IPS-18c (cell line): ENCODE data around the gene DNAI2.

Source experiments
- H3K4me3 ChIP-seq: 2 replicates; pipeline ENCODE4 v1.7.0; 2013; ENCODE audit warnings: low read depth, mild to moderate bottlenecking, low read length, moderate library complexity; ENCODE audit not compliant: insufficient read depth
- H3K9me3 ChIP-seq: one replicate; pipeline ENCODE4 v1.6.1; 2013; ENCODE audit warnings: mild to moderate bottlenecking, low read length, moderate library complexity; ENCODE audit not compliant: control insufficient read depth, insufficient read depth

Gene DNAI2

GRCh38 chr17:74340470-74341023 is 66.5 kb downstream of the DNAI2 start:
- Histone ChIP-seq H3K9me3 (no peaks in the 10 kb centered on the region), H3K4me3 (no peak overlapping the region)

DNA sequence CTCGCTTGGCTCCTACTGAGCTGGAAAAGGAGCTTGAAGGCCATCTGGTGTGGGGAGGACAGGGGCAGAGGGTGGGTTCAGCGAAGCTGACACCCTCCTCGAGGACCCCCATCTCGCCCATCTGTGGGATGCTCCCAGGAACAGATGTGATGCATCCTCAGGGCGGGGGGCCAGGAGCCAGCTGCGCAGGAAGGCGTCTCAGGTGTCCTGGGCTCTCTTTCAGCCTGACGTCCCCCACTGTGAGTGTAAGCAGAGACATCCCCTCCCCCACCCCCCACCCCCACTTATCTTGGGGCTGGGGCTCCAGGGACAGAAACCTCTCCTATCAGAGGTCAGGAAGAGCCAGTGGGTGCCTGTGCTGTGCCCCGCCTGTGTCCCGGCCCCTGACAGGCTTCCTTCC is 68.2 kb downstream of the DNAI2 start:
- no peaks in the 10 kb centered on the region for H3K9me3 ChIP-seq
- no peak overlapping the region for H3K4me3 ChIP-seq

DNA sequence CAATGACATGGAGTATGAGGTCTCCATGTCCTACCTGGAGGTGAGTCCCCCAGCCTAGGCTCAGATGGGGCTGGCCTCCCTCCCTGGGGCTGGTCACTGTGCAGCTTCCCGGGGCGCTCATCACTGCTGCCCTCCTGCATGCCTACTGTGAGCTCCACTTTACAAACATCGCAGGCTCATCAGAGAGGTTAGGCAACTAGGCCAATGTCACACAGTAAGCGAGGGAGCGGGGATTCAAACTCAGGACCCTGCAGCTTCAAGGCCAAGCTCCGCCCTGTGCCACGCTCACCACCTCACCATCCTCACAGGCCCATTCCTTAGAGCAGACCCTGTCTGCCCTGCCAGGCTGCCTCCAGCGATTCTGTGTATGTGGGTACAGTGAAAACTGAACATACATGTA is 69.1 kb downstream of the DNAI2 start:
- Histone ChIP-seq H3K4me3 (no peak overlapping the region), H3K9me3 (no peaks in the 10 kb centered on the region)

- no peaks in the 10 kb centered on the region for H3K9me3 ChIP-seq
- H3K4me3 ChIP-seq: no peak overlapping the region
These were observed 69.7 kb downstream of the DNAI2 start for GRCh38 chr17:74343526-74344284.

DNA sequence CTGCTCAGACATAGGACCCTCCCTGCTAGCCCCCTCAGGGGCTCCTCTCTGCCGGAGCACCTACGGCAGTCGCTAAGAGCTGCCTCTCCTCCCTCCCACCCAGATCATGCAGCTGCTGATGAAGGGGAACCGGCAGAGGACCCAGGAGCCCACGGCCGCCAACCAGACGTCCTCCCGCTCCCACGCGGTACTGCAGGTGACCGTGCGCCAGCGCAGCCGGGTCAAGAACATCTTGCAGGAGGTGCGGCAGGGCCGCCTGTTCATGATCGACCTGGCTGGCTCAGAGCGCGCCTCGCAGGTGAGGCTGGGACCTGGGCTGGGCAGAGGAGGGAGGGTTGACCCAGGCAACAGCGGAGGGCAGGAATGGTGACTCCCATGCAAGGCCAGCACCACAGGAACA is 70.6 kb downstream of the DNAI2 start:
- no peaks in the 10 kb centered on the region for H3K9me3 ChIP-seq
- no peak overlapping the region for H3K4me3 ChIP-seq

DNA sequence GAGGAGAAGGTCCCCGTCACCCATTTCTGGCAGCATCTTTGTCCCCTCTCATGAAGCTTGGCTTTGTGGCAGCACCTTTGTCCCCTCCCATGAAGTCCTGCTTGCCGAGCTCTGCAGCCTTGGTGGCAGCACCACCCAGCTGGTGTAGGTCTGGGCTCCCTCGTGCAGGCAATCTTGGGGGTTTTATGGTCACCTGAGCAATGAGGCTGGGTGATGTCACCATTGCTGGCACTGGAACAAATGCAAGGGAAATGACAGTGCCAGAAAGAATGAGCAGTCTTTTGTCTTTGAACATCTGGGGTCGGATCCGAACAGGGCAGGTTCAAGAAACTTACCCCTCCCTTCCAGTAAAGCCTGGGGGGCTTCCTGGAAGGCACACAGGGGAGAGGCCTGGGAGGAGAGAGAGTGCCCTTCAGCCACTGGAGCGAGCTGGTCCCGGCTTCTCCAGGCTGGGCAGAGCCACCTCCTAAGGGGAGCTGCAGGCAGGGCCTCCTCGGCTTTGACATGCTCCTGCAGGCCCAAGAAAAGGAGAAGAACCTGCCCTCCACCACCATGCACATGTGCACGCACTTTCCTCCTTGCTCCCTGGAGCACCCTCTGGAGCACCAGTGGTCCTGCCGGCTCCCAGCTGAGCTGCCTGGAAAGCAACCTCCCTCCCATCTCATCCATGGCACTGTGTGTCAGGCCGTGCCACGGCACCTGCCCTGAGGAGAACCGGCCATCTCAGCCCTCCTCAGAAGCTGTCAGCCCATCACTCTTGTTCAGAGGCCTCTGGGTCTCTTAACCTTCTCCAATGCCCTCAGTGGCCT is 71.6 kb downstream of the DNAI2 start:
- Histone ChIP-seq H3K9me3 (no peaks in the 10 kb centered on the region), H3K4me3 (no peak overlapping the region)

- Histone ChIP-seq H3K4me3 (no peak overlapping the region), H3K9me3 (no peaks in the 10 kb centered on the region)
These were observed 73.6 kb downstream of the DNAI2 start for GRCh38 chr17:74347646-74348045.

- Histone ChIP-seq H3K4me3 (no peak overlapping the region), H3K9me3 (no peaks in the 10 kb centered on the region)
These were observed 75.1 kb downstream of the DNAI2 start for GRCh38 chr17:74349120-74349519.

- Histone ChIP-seq H3K9me3 (no peaks in the 10 kb centered on the region), H3K4me3 (no peak overlapping the region)
These were observed 76.5 kb downstream of the DNAI2 start for GRCh38 chr17:74350486-74350885.

DNA sequence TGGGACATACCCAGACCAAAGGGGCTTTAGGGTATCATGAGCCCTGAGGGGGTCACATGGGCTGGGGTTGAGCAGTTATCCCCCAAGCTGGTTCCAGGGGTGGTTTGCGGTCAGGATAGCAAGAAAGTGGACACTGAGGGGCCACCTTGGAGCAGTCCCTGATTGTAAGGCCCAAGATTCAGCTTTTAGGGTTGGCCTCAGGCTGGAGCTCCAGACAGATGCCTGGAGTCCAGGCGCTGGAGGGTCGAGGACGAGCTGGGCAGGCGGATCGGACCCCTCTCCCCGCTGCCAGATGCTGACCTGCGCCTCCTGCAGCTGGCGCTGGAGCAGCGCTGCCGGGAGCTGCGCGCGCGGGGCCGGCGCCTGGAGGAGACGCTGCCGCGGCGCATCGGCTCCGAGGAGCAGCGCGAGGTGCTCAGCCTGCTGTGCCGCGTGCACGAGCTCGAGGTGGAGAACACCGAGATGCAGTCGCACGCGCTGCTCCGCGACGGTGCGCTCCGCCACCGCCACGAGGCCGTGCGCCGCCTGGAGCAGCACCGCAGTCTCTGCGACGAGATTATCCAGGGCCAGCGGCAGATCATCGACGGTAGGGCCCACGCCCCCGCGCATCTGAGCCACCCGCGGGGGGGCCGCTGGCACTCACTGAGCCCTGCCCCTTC is 77.6 kb downstream of the DNAI2 start:
- Histone ChIP-seq H3K9me3 (no peaks in the 10 kb centered on the region), H3K4me3 (no peak overlapping the region)

GRCh38 chr17:74353446-74354060 is 79.5 kb downstream of the DNAI2 start:
- no peaks in the 10 kb centered on the region for H3K9me3 ChIP-seq
- no peak overlapping the region for H3K4me3 ChIP-seq

DNA sequence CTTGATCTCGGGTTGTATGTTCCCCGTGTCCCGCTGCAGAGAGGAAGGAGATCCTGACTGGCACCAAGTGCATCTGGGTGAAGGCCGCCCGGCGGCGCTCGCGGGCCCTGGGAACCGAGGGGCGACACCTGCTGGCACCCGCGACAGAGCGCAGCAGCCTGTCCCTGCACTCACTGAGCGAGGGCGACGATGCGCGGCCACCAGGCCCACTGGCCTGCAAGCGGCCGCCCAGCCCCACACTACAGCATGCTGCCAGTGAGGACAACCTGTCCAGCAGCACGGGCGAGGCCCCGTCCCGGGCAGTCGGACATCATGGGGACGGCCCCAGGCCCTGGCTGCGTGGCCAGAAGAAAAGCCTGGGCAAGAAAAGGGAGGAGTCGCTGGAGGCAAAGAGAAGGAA is 80.1 kb downstream of the DNAI2 start:
- Histone ChIP-seq H3K9me3 (no peaks in the 10 kb centered on the region), H3K4me3 (no peak overlapping the region)

DNA sequence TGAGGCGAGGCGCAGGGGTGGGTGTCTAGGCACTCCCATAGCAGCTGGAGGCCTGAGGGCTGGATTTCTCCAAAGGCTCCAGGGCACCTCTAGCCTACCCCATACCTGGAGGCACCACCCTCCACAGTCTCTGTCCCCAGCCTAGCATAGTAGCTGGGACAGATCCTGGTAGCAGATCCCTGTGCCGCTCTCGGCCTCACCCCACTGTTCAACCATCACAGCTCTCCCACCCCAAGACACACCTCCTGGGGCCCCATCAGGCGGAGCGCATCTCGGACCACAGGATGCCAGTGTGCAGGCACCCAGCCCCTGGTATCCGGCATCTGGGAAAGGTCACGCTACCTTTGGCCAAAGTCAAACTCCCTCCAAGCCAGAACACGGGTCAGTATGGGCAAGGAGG is 80.5 kb downstream of the DNAI2 start:
- Histone ChIP-seq H3K9me3 (no peaks in the 10 kb centered on the region), H3K4me3 (no peak overlapping the region)

- H3K9me3 ChIP-seq: no peaks in the 10 kb centered on the region
- H3K4me3 ChIP-seq: no peak overlapping the region
These were observed 81.0 kb downstream of the DNAI2 start for GRCh38 chr17:74355065-74355464.

GRCh38 chr17:74356646-74357465 is 82.8 kb downstream of the DNAI2 start:
- Histone ChIP-seq H3K4me3 (peak overlapping the region; percentile 41), H3K9me3 (peaks cover 2% of the 10 kb centered on the region)

DNA sequence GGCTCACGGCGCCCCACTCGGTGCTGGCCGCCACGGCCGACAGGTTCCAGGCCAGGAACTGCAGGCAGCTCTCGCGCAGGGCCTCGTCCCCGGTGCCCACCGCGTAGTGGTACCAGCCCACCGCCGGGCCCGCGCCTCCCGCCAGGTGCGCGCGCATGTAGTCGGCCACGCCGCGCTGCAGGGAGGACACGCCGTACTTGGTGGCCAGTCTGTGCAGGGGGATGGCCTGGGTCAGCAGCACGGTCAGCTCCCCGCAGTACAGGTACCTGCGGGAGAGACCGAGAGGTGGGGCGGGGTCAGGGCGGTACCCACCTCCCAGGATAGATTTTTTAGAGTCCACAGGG is 83.4 kb downstream of the DNAI2 start:
- peaks cover 2% of the 10 kb centered on the region for H3K9me3 ChIP-seq

GRCh38 chr17:74358697-74359096 is 84.7 kb downstream of the DNAI2 start:
- H3K4me3 ChIP-seq: no peak overlapping the region
- H3K9me3 ChIP-seq: peaks cover 2% of the 10 kb centered on the region

More for the DNA sequence above, 83.4 kb downstream of the DNAI2 start:
- H3K4me3 ChIP-seq: peak overlapping the region; percentile 41
